Transverse colon (tissue), 4 donors: ENCODE data around the gene SPARC.

Experiments used
- EP300 ChIP-seq: sonication (generic); formaldehyde crosslinking; IDR thresholded peaks from one replicate; pipeline ENCODE4 v1.6.1; 2017; ENCODE audit warnings: antibody characterized with exemption, low read depth
- POLR2AphosphoS5 ChIP-seq, 3 donors: sonication (generic); formaldehyde crosslinking; IDR thresholded peaks; one replicate each; pipeline ENCODE4 v1.6.1; 2016; ENCODE audit warnings: antibody characterized with exemption in 3 of 3
- TF ChIP-seq, protein P1 (sequence below), 5 experiments: fragments of 200-600 bp in 3 of 5; fragments of 450-650 bp in 2 of 5; sonication (generic) in 3 of 5; IDR thresholded peaks; 1 replicate in 2 of 5; 2 replicates in 3 of 5; pipeline ENCODE4 v1.5.1; 2016 to 2017; ENCODE audit warnings: antibody characterized with exemption in 5 of 5, inconsistent platforms in 3 of 5, mild to moderate bottlenecking in 2 of 5, moderate library complexity in 1 of 5

DNA sequence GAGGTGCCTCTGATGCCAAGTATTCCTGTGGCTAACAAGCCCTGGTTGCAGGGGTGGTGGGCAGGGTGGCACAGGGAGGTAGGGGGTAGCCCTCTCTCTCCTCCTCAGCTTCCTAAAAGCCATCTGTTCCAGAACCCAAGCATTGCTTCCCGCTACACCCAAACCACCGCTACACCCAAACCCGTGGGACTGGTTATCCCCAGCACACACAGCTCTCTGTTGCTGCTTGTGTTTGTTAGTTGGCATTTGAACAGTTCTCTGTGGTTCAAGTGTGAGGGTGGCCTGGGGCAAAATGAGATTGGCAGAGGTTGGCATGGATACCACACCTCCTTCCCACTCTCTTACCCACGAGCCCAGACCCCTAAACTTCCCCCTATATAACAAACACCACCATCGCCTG, 40.4 kb downstream of the SPARC start:
- TF ChIP-seq, protein P1, sequence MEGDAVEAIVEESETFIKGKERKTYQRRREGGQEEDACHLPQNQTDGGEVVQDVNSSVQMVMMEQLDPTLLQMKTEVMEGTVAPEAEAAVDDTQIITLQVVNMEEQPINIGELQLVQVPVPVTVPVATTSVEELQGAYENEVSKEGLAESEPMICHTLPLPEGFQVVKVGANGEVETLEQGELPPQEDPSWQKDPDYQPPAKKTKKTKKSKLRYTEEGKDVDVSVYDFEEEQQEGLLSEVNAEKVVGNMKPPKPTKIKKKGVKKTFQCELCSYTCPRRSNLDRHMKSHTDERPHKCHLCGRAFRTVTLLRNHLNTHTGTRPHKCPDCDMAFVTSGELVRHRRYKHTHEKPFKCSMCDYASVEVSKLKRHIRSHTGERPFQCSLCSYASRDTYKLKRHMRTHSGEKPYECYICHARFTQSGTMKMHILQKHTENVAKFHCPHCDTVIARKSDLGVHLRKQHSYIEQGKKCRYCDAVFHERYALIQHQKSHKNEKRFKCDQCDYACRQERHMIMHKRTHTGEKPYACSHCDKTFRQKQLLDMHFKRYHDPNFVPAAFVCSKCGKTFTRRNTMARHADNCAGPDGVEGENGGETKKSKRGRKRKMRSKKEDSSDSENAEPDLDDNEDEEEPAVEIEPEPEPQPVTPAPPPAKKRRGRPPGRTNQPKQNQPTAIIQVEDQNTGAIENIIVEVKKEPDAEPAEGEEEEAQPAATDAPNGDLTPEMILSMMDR (IDR thresholded peaks at IDR 0.05), result no peak
- TF ChIP-seq POLR2AphosphoS5 (IDR thresholded peaks at IDR 0.05) (no peak), EP300 (no peak)
